ENCODE results near the gene ZNF667.

The ZNF667 gene

GRCh38 chr19:56476651-56477428 is at the start of gene ZNF667:
ZNF667 (minus strand) TSS chr19:56477345; CDS start chr19:56462370, 14,975 bp downstream.
- DNase-seq: no peak

DNA sequence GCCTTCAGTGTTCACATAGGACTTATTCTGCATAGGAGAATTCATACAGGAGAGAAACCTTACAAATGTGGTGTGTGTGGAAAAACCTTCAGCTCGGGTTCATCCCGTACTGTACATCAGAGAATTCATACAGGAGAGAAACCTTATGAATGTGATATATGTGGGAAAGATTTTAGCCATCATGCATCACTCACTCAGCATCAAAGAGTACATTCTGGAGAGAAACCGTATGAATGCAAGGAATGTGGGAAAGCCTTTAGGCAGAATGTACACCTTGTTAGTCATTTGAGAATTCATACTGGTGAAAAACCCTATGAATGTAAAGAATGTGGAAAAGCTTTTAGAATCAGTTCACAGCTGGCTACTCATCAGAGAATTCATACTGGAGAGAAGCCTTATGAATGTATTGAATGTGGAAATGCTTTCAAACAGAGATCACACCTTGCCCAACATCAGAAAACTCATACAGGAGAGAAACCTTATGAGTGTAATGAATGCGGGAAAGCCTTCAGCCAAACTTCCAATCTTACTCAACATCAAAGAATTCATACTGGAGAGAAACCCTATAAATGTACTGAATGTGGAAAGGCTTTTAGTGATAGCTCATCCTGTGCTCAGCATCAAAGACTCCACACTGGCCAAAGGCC is 48.2 kb upstream of the ZNF667 start:
- DNase-seq: no peak

GRCh38 chr19:56508290-56508778 is 31.2 kb upstream of the ZNF667 start:
- DNase-seq: no peak

DNA sequence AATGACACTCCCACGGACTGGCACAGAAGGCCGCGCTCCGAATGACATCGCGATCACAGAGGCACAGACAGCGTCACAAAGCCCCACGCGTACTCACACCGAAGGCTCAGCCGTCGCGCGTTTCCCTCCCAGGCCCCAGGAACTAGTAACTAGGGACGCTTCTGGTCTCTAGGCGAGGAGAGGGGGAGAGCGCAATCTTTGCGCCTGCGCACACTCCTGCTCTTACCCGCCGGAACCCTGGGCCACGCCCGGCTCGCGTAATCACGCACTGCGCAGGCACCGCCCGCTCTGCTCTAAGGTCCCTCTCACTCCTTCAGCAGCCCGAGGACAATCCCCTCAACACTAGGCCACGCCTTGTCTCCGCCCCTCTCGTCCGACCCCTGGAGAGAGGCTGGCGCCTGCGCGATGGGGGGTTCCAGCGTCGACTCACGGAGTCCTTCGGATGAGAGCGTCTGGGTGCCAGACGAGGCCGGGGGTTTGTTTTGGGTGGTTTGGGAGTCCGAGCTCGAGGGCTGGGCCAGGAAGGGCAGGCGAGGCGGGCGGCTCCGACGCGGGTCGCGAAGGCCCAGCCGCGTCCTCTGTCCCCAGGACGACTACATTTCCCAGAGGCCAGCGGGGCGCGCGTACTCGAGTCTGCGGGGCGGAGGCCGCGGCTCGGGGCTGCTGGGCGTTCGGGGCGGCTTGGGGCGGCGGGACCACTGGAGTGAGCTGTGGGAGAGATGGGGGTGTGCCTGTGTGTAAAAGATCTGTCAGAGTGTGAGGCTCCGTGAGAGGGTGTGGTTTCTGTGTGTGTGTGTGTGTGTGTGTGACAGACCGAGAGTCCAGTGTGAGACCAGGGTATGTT is 30.5 kb upstream of the ZNF667 start, which contains the start of gene ZNF471:
Gene ZNF471 (plus strand): TSS at position 410 of the 844 bp plus-strand sequence. CDS start 3,717 bp downstream, outside the sequence.
- DNase-seq: no peak

- DNase-seq: no peak
These were observed 27.4 kb upstream of the ZNF667 start for GRCh38 chr19:56504581-56504980.

- DNase-seq: no peak
These were observed 14.3 kb upstream of the ZNF667 start for GRCh38 chr19:56491399-56491798.

DNA sequence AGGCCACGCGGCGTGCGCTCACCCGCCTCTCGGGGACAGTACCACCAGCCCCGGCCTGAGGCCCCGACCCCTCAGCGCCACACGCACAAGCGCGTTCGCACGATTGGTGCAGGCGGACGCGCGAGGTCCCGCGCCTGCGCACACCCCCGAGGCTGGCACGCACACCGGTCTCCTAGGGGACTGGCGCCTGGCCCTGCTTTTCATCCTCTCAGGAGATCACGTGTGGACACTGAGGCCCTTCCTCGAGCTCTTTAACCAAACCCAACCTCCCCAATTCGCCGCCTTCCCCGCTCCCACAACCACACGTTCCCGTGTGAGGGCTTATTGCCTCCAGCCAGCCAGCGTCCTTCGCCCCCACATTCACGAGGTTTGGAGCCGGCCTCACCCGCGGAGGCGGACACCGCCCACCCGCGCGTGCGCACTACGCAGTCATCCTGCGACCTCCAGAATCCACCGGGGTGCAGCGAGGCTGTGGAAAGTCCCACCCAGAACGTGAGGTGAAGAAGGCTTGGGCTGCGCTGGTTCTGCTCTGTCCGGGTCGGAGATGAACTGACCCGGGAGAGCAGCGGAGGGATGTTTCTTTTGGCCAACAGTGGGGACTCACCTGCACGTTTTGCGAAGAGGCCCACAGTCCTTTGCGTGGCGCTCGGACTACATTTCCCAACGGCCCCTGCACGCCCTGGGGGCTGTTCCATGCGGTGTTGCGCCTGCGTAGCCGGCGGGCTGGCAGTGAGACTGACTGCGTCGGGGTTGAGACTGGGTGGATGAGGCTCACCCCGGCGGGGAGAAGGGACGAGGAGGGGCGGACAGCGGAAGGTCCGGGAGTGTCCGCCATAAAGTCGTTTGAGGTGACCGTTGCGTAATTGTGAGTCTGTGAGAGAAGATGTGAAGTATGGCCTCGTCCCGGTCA is 539 bp upstream of the ZNF667 start:
- DNase-seq: no peak

GRCh38 chr19:56476093-56476492 is 1.1 kb downstream of the ZNF667 start:
- no peak for DNase-seq

DNA sequence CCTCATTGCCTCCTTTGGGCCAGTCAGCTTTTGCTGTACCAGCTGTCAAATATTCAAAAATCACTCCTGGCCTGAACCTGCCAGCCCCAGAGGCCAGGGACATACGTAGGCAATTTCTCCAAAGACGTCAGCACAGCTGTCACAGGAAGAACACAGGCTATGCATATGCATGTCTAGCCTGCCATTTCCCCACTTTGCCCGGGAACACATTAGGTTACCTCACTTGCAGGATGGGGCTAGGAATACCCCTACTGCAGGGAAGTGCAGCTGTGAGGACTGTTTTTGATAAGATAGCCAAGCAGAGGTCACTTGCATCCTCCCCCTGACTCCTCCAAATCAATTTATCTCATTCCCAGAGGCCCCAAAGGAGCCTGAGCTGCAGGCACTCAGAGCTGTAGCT is 2.8 kb downstream of the ZNF667 start:
- DNase-seq: no peak

DNA sequence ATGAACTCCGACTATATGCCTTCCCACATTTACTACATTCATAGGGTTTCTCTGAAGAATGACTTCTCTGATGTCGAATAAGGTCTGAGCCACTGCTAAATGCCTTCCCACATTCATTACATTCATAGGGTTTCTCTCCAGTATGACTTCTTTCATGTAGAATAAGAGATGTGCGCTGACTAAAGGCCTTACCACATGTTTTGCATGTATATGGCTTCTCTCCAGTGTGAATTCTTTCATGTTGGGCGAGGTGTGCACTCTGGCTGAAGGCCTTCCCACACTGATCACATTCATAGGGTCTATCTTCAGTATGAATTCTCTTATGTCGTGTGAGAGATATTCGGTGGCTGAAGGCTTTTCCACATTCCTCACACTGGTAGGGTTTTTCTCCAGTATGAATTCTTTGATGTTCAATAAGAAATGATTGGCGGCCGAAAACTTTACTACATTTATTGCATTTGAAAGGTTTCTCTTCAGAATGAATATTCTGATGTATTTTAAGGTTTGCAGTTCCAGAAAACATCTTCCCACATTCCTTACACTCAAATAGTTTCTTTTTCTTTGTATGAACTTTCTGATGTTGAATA is 35.8 kb downstream of the ZNF667 start:
- DNase-seq: no peak

GRCh38 chr19:56423985-56424353 is 53.2 kb downstream of the ZNF667 start:
- no peak for DNase-seq

DNA sequence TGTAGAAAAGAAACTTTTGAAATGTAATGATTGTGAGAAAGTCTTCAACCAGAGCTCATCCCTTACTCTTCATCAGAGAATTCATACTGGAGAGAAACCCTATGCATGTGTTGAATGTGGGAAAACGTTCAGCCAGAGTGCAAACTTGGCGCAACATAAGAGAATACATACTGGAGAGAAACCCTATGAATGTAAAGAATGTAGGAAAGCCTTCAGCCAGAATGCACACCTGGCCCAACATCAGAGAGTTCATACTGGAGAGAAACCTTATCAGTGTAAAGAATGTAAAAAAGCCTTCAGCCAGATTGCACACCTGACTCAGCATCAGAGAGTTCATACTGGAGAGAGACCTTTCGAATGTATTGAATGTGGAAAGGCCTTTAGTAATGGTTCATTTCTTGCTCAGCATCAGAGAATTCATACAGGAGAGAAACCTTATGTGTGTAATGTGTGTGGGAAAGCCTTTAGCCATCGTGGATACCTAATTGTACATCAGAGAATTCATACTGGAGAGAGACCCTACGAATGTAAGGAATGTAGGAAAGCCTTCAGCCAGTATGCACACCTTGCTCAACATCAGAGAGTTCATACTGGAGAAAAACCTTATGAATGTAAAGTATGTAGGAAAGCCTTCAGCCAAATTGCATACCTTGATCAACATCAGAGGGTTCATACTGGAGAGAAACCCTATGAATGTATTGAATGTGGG is 53.7 kb downstream of the ZNF667 start:
- DNase-seq: no peak

DNA sequence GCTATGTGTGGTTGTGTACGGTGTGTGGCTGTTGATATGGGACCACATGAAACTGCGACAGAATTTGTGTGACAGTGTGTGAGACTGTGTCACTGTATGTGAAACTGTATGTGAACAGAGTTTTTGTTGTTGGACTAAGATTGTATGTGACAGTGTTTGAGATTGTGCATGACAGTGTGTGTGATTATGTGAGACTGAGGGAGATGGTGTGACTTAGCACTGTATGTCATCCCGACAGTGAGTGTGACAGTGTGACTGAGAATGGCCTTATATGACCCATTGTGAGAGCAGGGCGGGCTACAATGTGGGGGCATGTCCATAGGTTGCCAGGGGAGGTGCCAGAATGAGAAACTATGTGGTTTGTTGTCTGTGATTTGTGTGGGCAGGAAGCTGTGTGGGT is 72.1 kb downstream of the ZNF667 start:
- DNase-seq: no peak

DNA sequence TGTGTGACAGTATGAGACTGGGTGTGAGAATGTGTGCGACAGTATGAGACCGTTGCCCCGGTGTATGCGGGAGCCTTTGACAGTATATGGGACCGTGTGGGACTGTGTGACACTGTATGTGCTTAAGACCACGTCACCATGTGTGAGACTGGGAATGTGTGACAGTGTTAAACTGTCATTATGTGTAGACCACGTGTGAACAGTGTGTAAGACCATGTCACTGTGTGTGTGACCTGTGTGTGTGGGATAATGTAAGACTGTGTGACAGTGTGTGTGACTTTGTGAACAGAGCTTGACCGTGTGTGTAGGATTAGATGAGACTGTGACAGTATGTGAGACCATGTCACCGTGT is 72.5 kb downstream of the ZNF667 start:
- no peak for DNase-seq

DNA sequence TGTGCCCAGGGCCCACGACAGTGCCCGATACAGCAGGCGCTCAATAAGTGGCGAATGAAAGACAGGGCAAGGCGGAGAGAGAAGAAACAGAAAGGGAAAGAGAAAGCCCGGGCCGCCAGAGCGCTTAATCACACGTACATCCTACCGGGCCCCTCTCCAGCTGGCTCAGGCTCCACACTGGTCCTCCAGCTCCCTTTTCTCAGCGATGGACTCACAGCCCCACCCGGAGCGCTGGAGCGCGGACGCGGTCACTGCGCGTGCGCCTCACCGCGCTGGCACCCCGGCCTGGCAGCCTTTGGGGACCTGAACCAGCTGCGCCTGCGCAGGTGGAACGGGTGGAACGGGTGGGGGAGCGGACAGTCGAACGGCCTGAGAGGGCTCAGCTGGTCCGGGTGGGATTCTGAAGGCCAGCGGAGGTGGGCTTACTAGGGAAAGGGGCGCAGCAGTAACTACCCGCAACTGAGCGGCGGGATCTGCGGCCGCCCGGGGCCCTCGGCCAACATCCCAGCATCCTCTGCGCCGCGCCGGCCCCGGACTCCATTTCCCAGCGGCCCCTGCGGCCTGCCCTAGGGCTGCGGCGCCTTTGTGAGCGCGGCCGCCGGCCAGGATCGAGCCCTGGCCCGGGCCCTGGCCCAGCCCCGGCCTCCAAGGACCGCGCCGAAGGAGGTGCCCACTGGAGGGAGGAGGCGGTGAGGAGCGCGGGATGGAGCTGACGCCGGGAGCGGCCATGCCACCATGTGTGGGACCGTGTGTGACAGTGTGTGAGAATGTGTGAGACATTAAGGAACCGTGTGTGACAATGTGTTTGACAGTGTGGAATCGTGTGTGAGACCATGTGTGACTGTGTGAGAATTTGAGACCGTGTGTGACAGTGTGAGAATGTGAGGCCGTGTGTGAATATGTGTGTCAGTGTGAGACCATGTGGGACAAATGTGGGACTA is 73.1 kb downstream of the ZNF667 start, which contains the start of gene ZNF583:
Gene ZNF583 (plus strand): TSS at position 569 of the 941 bp plus-strand sequence. CDS start 2,783 bp downstream, outside the sequence.
- DNase-seq: no peak

DNA sequence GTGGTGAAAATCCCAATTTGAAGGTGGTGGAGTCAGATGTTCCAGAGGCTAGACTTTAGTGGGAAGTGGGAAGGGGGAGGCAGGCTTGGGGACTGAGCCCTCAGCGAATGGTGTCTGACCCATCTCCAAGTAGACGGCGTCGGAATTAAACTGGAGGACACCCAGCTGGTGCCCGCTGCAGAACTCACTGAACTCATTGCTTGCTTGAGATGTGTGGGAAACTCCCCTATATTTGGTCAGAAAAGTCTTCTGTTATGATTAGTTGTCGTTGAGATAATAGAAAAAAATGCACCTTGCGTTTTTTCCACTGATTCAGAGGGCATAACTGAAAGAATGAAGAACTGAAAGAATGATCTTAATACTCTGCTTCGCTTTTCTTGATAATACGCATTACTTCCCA is 73.9 kb downstream of the ZNF667 start:
- DNase-seq: no peak

DNA sequence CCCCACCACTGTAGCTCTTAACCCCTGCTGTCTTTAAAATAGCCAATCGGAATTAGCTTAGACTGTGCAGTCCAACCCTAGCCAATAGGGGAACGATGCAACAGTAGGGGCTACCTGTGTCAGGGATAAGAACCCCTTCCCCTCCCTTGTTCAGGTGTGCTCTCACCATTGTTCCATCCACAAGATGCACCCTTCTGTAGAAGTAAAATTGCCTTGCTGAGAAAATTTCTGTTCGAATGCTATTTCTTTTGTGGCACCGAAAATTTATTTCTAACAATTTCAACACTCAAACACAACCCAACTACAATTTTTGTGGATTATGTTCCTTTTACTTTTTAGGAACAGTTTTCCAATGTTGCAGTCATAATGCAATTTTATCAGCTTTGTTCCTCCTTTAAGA is 76.7 kb downstream of the ZNF667 start:
- no peak for DNase-seq

GRCh38 chr19:56398809-56399208 is 78.3 kb downstream of the ZNF667 start:
- no peak for DNase-seq

- no peak for DNase-seq
These were observed 83.8 kb downstream of the ZNF667 start, which contains the start of gene ZNF582 for GRCh38 chr19:56393119-56394012. ZNF582 (minus strand) TSS chr19:56393534; CDS start chr19:56391752, 1,782 bp downstream.
